DMS 273 (cell line): ENCODE data around the gene FAM163A.
"Not testable (repeated sequence)": the region's sequence is repeated elsewhere in the genome, so short reads cannot be mapped to it uniquely, and the experiment has no call there.

Experiments used
- DNase-seq: peaks from one replicate; lab custom pipeline; 2025; ENCODE audit not compliant: unreplicated experiment; lab: John Stamatoyannopoulos, UW

FAM163A gene

DNA sequence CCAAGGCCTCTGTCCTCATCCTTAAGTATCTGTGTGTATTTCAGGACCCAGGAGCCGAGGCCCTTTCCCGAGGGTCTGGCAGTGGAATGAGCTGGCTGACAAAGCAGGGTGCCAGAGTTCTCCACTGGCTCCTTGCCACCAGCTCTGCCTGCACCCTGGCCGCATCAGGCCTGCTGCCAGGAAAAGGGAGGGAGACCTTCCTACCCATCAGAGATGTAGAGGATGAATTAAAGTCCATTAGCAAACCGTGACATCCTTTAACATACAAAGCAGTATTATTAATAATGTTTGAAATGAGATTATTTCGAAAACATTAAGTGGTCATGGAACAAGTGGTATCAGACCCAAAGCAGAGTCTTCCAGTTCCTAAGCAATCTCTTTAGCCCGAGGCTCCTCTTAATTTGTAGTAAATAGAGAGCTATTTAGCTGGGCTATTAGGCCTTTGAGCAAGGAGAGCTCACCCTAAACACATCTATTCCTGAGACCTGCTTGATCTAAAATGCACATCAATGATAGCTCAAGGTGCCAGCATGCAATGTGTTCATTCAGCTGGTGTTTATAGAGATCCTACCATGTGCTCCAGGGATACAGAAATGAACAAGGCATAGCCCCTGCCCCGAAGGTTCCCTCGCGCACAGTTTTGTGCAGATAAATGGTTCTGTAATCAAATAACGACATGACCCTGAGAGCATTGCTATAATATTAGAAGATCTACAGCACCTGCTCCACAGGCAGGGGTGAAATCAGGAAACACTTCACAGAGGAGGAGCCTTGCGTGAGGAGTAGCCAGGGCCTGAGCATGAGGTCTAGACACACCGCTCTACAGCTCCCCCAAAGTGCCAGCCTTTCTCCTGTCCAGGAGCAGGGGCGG, 44.0 kb downstream of the FAM163A start:
- DNase-seq = peak; percentile 24

DNA sequence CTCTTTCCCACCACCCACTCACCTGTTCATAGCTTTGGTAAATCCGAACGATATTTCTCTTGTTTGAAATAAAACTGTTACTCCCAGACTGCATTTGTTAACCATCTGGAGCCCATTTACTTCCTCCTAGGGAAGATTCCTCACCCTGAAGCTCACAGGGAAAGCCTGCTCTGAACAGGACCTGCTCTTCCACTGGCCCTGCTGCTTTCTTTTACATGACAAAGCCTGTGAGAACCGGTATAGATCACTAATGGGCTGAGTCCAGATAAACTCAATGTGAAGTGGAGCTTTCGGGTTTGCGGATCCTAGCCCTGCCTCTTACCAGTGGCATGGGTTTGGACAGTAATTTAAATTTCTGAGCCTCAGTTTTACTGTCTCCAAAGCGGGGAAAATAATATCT, 45.2 kb downstream of the FAM163A start:
- DNase-seq = no peak

DNA sequence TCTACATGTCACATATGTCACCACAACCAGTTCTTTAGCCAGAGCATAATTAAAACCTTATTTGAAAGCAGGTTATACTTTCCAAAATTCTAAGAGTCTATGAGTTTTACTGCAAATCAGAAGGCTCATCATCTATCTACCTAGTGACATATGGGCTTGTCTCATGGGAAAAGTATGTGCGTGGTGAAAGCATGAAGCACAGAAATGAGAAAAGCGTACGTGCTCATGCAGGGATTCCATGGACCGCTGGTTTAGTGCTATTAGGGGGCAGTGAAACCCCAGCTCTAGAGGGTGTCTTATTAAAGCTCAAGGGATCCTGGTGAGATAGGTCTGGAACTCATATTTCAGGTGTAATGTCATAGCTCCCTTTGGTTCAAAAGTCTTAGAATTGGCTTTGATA, 50.2 kb downstream of the FAM163A start:
- peak; percentile 44 for DNase-seq

DNA sequence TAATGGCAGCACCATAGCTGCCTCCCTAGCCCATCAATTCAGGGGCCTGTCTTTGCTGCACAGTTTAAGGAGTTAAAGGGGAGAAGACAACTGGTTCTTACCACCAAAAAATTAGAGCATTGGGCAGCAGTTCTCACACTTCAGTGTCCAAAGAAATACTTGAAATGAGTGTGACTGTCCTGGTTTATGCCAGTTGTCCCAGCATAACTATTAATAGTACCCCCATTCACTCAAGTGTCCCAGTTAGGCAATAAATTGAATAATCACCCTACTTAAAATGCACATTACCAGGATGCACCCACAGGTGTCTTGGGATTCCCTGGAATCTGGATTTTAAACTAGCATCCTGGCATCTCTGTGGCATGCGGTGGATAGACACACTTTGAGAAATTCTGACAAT, 51.1 kb downstream of the FAM163A start:
- no peak for DNase-seq

DNA sequence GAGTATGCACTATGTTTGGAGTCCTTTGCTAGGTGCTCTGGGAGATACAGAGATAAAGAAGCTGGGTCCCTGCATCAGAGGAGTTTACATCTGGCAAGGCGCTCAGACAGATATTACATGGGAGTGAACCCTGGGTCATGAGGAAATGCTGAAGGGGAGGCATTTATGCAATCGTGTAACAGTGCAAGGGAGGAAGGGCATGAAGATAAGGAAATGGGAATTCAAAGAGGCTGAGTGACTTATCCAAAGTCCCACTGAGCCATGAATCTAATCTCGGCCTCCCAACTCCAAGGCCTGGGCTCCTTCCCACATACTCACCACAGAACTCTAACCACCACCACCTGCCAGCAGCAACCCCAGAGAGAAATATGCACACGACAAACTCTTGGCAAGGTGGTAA, 51.6 kb downstream of the FAM163A start:
- peak; percentile 25 for DNase-seq

DNA sequence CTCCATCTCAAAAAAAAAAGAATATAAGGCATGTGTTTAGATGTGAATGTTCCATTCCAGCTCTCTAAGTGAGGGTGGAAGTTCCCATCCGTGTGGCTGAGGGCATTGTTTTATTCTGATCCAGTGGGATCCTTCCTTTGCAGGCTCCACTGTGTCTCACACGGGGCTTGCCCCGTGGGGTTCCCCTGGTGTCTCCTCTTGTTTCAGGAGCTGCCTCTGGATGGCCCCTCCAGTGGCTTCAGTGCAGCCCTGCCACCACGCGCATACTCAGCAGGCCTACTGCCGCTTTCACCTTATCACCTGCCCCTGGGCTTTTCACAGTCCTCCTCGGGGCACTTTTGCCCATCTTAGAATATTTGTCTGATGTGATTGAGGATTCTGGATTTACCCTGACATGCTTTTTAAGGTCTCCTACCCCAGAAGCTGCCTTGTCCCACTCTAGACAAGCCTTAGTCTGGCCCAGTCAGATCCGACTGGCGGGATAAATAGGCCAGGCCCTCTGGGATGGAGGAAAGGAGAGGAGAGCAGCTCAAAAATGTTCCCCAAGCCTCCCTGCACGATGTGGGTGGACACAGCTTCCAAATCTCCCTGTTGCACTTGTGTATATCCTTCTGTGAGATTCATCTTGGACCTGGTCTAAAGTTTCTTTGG, 55.2 kb downstream of the FAM163A start:
- no peak for DNase-seq

DNA sequence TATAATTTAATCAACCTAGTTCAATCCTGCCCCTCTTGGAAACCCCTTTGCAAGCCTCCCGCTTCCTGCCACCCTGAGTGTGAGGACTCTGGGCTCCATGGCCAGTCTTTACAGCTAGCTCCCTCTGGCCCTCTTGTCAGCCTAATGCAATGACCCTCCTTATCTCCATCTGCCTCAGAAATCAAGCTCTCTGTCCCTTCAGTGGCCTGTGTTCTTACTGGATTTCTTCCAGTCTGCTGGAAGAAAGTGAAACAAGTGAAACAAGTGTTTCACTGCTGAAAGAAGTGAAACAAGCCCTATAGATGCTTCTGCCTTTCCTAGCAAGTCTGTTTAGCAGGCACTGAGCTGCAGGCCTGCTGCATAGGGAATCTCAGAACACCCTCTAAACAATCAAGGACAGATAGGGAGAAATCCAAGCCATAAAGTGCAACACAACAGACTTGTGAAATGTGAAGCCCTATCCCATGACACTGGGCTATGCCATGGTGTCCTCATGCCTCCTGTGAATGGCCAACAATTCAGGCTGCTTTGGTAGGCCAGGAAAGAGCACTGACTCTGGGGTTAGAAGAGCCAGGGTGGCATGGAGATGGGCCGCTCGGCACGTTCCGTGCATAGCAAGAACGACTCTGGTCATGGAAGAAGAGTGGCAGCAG, 55.9 kb downstream of the FAM163A start:
- no peak for DNase-seq

DNA sequence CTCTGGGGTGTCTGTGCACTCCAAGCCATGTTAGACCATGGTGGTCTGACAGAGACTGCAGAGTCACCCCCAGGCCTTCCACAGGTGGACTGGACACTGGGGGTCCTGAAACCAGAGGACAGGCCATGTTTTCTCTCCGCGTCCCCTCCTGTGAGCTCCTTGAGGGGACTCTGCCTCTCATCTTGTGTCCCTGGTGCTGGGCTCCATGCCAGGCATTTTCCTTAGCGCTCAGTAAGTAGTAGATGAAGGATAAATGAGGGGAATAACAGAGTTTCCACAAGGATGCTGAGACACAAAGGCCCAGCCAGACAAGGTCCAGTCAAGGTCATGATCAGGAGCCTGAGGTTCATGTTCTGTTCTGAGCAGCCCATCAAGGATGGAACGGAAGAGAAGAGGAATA, 57.4 kb downstream of the FAM163A start:
- no peak for DNase-seq

DNA sequence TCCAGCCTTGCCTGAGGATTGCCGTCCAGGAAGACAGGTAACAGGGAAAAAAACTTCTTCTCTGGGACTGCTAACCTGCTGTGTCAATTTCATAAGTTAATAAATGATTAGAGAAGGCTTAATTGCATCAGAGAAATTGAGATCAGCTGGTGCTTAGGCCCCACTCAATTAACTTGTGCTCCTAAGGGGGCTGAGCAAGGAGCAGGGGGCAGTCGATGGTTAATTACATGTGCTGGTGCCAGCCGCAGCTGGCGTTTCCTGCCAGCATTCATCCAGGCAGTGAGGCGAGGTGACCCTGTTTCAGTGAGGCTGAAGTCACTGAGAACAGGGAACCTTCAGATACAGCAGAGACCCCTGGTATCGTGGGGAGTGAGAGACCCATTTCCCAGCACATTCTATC, 60.0 kb downstream of the FAM163A start:
- no peak for DNase-seq

DNA sequence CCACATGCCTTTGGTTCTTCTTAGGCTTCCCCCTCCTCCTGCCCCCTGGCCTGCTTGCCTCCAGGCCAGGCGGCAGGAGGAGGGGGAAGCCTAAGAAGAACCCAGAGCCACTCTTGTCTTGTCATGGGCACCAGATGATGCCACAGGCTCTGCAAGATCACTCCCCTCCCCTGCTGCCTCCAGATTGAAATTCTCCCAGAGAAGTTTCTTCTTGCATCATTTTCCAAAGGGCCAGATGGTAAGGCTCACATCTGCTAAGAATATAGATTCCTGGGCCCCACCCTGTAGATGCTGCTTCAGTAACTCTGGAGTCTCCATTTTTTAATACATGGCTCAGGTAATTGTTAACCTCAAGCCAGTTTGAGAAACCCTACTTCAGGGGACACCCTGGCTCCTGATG, 60.8 kb downstream of the FAM163A start:
- DNase-seq = peak; percentile 77

DNA sequence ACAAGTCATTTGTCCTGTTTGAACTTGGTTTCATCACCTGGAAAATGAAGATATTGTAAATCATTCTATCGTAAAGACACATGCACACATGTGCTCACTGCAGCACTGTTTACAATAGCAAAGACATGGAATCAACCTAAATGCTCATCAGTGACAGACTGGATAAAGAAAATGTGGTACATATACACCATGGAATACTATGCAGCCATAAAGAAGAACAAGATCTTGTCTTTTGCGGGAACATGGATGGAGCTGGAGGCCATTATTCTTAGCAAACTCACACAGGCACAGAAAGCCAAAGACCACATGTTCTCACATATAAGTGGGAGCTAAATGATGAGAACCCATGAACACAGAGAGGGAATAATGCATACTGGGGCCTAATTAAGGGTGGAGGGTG, 61.3 kb downstream of the FAM163A start:
- DNase-seq = not testable (repeated sequence)

DNA sequence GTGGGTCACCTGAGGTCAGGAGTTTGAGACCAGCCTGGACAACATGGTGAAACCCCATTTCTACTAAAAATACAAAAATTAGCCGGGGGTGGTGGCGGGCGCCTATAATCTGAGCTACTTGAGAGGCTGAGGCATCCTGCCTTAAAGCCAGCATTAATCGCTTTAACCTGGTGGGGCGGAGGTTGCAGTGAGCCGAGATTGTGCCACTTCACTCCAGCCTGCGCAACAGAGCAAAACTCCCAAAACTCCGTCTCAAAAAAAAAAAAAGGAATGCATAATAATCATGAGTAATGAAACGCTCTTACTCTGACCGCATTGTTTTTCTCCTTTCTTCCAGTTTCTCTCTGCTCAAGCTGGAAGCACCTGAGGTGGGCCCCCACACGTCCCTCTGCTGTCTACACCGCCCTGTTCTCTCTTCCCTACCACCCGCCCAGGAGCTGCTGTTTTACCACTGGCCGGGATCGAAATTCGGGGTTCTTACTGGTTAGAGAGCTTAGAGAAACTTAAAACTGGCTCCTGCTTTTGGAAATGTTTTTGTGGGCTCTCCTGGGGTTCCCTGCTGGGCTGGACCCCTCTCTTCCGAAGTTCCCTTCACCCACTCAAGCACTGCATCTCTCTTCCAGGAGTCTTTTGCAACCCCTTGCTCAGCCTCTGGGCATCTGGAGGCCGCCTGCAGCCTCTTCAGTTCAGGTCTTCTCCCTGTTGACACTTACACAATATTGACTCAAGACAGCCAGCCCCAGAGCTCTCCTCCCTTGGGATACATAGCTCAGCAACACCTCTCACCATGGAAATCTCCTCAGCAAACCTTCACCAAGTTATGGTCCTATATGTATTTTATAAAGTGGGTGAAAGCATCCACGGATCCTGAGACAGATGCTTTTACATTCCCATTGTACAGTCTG, 62.5 kb downstream of the FAM163A start:
- DNase-seq = no peak

DNA sequence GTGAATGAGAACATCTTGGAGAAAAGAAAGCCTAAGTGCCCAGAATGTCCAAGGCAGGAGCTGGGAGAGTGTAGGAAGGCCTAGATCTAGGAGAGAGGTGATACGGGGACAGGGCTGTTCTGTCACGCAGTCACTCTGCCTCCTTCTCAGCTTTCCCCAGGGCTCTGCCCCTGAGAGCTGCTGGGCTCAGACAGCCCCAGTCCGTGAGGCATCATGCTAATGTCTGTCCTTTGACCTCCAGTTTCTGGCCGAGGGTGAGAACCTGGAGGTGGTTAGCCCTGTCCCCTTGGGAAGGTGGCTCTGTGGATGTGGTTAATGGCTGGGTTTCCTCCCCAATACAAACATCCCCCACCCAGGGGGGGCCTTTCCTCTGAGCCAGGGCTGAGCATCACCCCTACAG, 63.2 kb downstream of the FAM163A start:
- DNase-seq = no peak

DNA sequence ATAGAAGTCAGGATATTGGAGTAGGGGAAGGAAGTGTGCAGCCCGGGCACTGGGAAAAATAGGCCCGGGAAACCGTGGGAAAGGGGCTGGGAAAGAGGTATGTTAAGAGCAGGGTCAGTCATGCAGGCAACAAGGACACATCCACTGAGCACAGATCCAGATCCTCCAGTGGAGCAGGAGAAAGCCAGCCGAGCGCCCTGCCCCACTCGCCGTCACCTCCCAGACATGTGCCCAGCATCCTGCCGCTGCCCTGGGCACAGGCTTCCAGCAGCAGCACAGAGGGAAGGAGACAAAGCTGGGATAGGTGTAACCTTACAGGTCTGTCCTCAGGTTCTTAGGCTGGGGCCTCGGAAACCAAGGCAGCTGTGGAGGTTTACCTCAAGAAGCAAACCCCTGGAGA, 64.2 kb downstream of the FAM163A start:
- no peak for DNase-seq

DNA sequence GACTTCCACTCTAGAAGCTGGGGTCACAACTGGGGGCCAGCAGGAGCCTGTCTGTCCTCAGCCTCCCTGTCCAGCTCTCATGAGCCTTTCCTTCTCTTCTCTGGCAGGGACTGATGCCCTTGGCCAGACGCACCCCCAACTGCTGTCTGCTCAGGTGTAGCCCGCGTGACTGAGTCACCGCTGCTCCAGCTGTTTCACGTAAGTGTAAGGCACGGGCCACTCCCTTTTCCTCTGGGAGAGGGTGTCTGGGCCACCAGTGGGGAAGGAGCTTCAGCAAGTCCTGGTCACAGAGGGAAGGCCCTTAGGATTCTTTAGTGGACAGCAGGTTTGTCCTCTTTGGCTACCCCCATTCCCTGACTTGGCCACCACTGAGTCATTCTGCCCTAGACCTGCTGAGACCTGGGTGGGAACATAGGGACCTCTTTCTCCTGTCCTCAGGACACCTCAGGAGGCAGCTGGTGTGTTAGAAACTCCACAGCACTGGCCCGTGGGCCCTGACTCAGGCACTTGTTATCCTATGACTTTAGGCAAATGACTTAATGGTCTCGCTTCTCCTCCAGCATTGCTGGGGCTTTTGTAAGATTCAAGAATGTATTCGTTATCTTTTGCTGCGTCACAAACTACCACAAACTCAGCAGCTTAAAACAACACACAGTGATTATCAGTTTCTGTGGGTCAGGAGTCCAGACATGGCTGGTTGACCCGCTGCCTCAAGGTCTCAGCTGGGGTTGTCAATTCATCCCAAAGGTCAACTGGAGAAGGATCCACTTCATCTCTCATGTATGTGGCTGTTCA, 64.8 kb downstream of the FAM163A start:
- no peak for DNase-seq

DNA sequence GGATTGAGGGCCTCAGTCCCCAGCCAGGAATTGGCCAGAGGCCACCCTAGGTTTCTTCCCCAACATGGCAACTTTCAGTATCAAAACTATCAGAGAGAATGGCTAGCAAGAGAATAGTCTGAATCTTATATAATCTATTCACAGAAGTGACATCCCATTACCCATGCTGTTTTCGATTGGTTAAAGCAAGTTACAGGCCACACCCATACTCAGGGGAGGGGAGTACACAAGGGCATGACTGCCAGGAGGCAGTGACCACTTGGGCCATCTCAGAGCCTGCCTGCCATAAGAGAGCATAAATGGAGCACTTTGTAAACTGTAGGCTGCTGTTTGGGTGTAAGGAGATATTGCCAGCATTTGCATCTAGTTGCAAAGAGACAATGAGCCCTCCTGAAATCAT, 65.4 kb downstream of the FAM163A start:
- DNase-seq = peak; percentile 13

DNA sequence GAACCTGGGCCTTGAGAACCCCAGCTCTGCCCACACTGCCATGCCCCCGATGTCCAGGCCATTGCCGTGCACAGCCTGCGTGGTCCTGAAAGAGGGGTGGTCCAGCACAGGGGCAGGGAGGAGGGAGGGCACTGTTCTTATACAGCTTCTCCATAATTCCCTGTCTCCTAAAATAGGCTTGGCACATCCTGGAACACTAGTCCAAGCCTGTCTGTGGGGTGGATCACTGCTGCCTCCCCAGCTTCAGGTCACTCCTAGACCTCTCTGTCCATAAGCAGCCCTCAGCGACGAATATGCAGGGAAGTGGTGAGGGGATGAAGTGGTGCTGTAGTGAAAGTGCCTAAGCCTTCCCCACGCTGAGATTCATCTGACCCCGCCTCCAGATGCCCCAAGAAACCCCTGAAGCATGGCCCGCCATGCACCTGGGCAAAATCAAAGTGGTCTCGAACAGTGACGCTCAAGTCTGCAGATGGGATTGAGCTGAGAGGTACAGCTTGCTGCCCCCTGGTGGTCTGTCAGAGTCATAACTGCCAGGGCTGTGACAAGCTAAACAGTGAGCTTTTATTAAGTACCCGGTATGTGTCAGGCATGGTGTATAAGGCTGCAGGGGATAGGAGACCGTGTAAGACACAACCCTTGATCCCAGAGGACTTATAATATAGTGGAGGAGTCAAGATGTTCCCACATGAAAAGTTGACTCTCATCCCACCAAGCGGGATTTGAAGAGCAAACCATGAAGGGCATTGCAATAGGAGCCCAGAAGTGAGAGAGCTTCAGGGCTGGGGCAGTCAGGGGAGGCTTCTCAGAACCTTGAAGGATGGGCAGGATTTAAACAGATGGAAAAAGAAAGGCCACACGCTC, 66.6 kb downstream of the FAM163A start:
- peak; percentile 87 for DNase-seq

DNA sequence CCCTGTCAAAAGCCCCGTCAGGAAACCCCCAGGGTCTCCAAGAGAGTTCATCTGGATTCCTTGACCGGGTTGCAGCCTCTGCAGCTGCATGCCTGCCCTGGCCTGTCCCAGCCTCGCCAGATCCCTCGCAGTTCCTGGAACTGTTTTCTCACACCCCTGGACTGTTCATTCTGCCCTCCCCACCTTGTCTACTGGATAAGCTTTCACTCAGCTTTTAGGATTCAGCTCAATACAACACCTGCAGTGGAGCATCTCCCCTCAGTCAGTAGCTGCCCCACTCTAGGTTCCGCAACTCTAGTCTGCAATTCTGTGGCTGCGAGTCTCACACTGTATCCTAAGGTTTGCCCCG, 67.2 kb downstream of the FAM163A start:
- DNase-seq = no peak

DNA sequence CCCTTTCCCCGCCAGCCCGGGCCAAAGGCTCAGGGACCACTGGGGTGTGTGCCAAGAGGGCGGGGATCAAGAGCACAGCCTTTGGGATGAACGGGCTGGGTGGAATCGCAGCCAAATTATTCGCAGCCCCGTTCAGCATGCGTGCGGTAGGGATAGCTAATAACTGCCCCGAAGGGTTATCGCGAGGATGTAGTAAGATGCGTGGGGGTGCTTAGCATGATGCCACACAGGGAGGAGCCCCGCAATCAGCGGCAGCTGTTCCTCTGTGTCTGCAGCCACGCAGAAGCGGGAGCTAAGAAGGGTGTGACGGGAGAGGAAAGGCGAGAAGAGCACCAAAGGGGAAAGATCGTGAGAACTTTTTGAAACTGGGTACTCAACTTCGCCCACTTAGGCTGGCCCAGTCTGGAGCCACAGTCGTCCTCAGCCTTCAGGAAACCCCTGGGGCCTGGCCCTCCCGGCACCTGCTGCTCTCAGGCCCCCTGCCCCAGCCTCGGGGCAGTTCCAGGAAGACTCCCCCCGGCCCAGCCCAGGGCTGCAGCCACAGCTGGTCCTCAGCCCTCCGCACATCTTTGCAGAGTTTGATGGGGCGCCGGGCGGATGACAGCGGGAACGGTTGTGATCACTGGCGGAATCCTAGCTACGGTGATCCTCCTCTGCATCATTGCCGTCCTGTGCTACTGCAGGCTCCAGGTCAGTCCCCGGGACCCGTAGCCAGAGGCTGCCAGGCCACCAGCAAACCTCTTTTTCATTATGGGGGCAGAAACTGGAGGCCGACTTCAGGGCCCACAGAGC, 69.6 kb downstream of the FAM163A start:
- peak; percentile 65 for DNase-seq
